Tibial nerve (tissue), 4 donors: Measurements from ENCODE around the gene EMC8. TPM values are rescaled to one million over a fixed set of nuclear protein-coding genes. Genes with fewer than 3 reads are reported as not detected.

Source experiments
- DNase-seq, 2 donors: peaks; one replicate each; pipeline ENCODE4 v3.0.0-alpha.2; 2019; ENCODE audit warnings: low spot score in 2 of 2
- H3K27ac ChIP-seq, 4 donors: fragments of 200-600 bp; sonication (generic) in 3 of 4; one replicate each; pipeline ENCODE4 v1.5.1; 2017 to 2019; ENCODE audit warnings: mild to moderate bottlenecking in 1 of 4
- H3K27me3 ChIP-seq, 2 donors: fragments of 200-600 bp; sonication (generic) in 1 of 2; one replicate each; pipeline versions ENCODE4 v1.5.1 to v1.6.0; 2017 to 2019
- H3K36me3 ChIP-seq, 3 donors: fragments of 200-600 bp; sonication (generic); one replicate each; pipeline ENCODE4 v1.5.1; 2018 to 2019
- H3K4me1 ChIP-seq, 4 donors: fragments of 200-600 bp; sonication (generic) in 3 of 4; one replicate each; pipeline ENCODE4 v1.5.1; 2017 to 2019
- H3K4me3 ChIP-seq, 4 donors: fragments of 200-600 bp; sonication (generic) in 3 of 4; one replicate each; pipeline ENCODE4 v1.5.1; 2017 to 2019; ENCODE audit warnings: mild to moderate bottlenecking in 1 of 4, moderate library complexity in 1 of 4
- H3K9me3 ChIP-seq, 4 donors: fragments of 200-600 bp; sonication (generic) in 3 of 4; one replicate each; pipeline ENCODE4 v1.5.1; 2017 to 2019
- EP300 ChIP-seq, 2 donors: sonication (generic); formaldehyde crosslinking; IDR thresholded peaks; one replicate each; pipeline ENCODE4 v1.6.1; 2017; ENCODE audit warnings: antibody characterized with exemption in 2 of 2, mild to moderate bottlenecking in 1 of 2
- POLR2A ChIP-seq, 2 donors: fragments of 450-650 bp; IDR thresholded peaks; one replicate each; pipeline ENCODE4 v1.6.1; 2017; ENCODE audit warnings: antibody characterized with exemption in 2 of 2, mild to moderate bottlenecking in 2 of 2, moderate library complexity in 2 of 2
- WGBS, 2 donors: methylation state at CpG; one replicate each; pipeline ENCODE4 v1.1.5; 2018; 5-methylcytosine and 5-hydroxymethylcytosine counted together
- total RNA-seq, 4 donors: library from RNA; depleted of rRNA; stranded (reverse); fragments of >200 nt; gene quantifications; one replicate each; pipeline ENCODE4 v1.1.0, GENCODE V29; 2016
- TF ChIP-seq, protein P1 (sequence below), 5 experiments: fragments of 200-600 bp in 3 of 5; fragments of 450-650 bp in 2 of 5; sonication (generic) in 3 of 5; IDR thresholded peaks; one replicate each; pipeline ENCODE4 v1.5.1; 2016 to 2019; ENCODE audit warnings: antibody characterized with exemption in 5 of 5, mild to moderate bottlenecking in 3 of 5, moderate library complexity in 2 of 5

The EMC8 gene
- total RNA-seq, 4 donors from 2014 or later = 31.8 to 46.2 (median 35.4) TPM

DNA sequence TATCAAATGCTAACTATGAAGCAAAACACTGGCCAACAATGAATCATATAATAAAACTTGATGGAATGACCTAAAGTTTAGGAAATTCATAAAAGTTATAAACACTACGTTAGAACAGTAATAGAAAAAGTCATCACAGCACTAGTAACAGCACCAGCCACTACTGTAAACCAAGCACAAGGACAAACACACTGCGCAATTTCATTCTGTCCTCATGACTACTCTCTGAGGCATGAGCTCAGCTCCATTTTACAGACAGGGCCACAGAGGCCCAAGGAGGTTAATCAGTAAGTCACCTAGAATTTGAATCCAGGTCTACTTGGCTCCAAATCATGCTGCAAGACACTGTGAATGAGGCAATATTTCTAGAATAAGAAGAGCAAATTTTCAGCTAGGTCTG is 13.4 kb downstream of the EMC8 start:
- H3K4me1 ChIP-seq = peaks cover 0 to 8% (median 0%) of the 10 kb centered on the region in 4 donors
- 86 to 87% methylated on average over 2 of the region's 2 CpGs for WGBS, 2 donors
- no peak overlapping the region for H3K4me3 ChIP-seq
- no peak for DNase-seq
- no peaks in the 10 kb centered on the region for H3K27me3 ChIP-seq
- TF ChIP-seq POLR2A (IDR thresholded peaks at IDR 0.05) = no peak
- H3K9me3 ChIP-seq = no peaks in the 10 kb centered on the region
- H3K36me3 ChIP-seq = peaks cover 0 to 63% (median 9%) of the 10 kb centered on the region in 3 donors
- H3K27ac ChIP-seq = no peak overlapping the region

DNA sequence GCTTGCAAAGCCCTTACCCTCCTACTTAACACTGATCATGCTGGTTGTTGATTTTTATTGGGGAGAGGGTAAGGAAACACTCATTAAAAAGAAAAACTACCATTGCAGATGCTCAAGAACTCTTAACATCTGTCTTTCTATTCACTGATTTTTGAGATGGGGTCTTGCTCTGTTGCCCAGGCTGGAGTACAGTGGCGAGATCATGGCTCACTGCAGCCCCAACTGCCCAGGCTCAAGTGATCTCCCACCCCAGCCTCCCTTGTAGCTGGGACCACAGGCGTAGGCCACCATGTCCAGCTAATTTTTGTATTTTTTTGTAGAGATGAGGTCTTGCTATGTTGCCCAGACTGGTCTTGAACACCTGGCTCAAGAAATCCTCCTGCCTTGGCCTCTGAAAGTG is 14.5 kb downstream of the EMC8 start:
- Histone ChIP-seq H3K27me3 (no peaks in the 10 kb centered on the region), H3K4me1 (peaks cover 0 to 8% (median 0%) of the 10 kb centered on the region in 4 donors), H3K9me3 (no peaks in the 10 kb centered on the region), H3K36me3 (peaks cover 2 to 74% (median 17%) of the 10 kb centered on the region in 3 donors), H3K4me3 (no peak overlapping the region), H3K27ac (no peak overlapping the region)
- DNase-seq = no peak
- TF ChIP-seq, protein P1, sequence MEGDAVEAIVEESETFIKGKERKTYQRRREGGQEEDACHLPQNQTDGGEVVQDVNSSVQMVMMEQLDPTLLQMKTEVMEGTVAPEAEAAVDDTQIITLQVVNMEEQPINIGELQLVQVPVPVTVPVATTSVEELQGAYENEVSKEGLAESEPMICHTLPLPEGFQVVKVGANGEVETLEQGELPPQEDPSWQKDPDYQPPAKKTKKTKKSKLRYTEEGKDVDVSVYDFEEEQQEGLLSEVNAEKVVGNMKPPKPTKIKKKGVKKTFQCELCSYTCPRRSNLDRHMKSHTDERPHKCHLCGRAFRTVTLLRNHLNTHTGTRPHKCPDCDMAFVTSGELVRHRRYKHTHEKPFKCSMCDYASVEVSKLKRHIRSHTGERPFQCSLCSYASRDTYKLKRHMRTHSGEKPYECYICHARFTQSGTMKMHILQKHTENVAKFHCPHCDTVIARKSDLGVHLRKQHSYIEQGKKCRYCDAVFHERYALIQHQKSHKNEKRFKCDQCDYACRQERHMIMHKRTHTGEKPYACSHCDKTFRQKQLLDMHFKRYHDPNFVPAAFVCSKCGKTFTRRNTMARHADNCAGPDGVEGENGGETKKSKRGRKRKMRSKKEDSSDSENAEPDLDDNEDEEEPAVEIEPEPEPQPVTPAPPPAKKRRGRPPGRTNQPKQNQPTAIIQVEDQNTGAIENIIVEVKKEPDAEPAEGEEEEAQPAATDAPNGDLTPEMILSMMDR (IDR thresholded peaks at IDR 0.05) = no peak
- no peak for TF ChIP-seq POLR2A (IDR thresholded peaks at IDR 0.05)
- TF ChIP-seq EP300 (IDR thresholded peaks at IDR 0.05) = no peak
- 97 to 100% methylated on average over 2 of the region's 2 CpGs for WGBS, 2 donors

GRCh38 chr16:85783441-85783840 is 15.9 kb downstream of the EMC8 start:
- Histone ChIP-seq H3K27me3 (no peaks in the 10 kb centered on the region), H3K4me3 (no peak overlapping the region), H3K27ac (no peak overlapping the region), H3K9me3 (no peaks in the 10 kb centered on the region), H3K4me1 (peaks cover 0 to 8% (median 0%) of the 10 kb centered on the region in 4 donors), H3K36me3 (peaks cover 2 to 83% (median 16%) of the 10 kb centered on the region in 3 donors)
- TF ChIP-seq EP300 (IDR thresholded peaks at IDR 0.05) (no peak), POLR2A (IDR thresholded peaks at IDR 0.05) (no peak)
- TF ChIP-seq, protein P1 (IDR thresholded peaks at IDR 0.05) = no peak
- 85 to 92% methylated on average over 8 of the region's 8 CpGs for WGBS, 2 donors
- no peak for DNase-seq

DNA sequence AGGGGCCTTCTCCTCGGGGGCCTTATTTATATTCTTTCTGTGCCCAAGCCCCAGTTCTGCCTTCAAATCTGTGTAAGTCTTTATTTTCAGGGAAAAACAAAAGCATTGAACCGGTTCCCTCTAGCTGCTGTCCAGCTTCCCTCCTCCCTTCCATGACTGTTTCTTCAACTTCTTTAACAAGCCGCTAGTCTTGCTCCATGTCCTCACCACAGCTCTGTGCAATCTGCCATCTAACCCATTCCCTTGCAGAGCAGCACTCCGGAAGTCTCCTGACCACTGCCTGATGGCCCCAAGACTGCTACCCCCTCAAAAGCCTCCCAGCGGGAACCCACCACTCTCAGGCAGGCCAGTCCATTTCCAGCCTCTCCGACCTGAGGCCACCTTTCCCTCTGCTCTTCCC is 16.9 kb downstream of the EMC8 start:
- Histone ChIP-seq H3K27me3 (no peaks in the 10 kb centered on the region), H3K4me1 (peaks cover 0 to 8% (median 0%) of the 10 kb centered on the region in 4 donors), H3K4me3 (no peak overlapping the region), H3K9me3 (no peaks in the 10 kb centered on the region), H3K27ac (no peak overlapping the region), H3K36me3 (peaks cover 6 to 83% (median 13%) of the 10 kb centered on the region in 3 donors)
- 73 to 79% methylated on average over 6 of the region's 6 CpGs for WGBS, 2 donors
- DNase-seq = no peak
- TF ChIP-seq POLR2A (IDR thresholded peaks at IDR 0.05) = no peak
- TF ChIP-seq EP300 (IDR thresholded peaks at IDR 0.05) = no peak
- TF ChIP-seq, protein P1 (IDR thresholded peaks at IDR 0.05) = no peak

DNA sequence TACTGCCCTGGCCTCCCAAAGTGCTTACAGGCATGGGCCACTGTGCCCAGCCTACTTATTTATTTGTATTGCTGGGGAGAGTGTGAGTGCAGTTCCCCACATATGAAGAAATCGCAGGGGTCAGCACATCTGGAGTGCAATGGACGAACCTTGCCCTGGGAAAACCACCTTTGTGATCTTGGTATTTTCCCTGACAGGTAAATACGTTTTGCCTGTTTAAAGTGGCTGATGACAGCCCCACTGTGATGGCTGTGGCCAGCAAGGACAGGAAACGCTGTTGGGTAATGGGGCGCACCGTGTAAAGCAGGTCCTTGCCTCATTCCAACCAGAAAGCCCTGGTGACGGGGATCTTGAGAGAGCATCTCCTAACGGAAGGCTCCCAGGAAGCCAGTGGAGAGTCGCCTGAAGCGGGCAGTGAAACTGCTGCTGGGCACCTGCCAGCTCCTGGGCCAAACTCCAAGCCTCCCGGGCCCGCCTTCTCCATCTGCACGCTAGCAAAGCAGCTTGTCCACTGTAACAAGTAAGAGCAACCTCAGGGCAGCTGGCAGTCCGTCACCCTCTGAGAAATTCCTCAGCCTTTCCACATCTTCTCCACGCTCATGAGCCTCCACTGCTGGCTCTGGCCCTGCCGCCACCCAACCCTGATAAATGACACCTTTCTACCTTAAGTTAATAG is 17.5 kb downstream of the EMC8 start:
- Histone ChIP-seq H3K9me3 (no peaks in the 10 kb centered on the region), H3K36me3 (peaks cover 6 to 83% (median 13%) of the 10 kb centered on the region in 3 donors), H3K27me3 (no peaks in the 10 kb centered on the region), H3K27ac (no peak overlapping the region), H3K4me3 (no peak overlapping the region), H3K4me1 (peaks cover 0 to 8% (median 0%) of the 10 kb centered on the region in 4 donors)
- no peak for DNase-seq
- WGBS, 2 donors = 66 to 71% methylated on average over 16 of the region's 16 CpGs
- TF ChIP-seq EP300 (IDR thresholded peaks at IDR 0.05) (no peak), POLR2A (IDR thresholded peaks at IDR 0.05) (no peak)
- TF ChIP-seq, protein P1 (IDR thresholded peaks at IDR 0.05) = no peak
